Measurements from ENCODE around the gene C1orf210. TPM values are rescaled to one million over a fixed set of nuclear protein-coding genes. Genes with fewer than 3 reads are reported as not detected.
A peak's percentile ranks its signal among the peaks of the same experiment; 100 is the strongest.

Gene C1orf210
- total and polyA plus RNA-seq, 2 of the 4 experiments (the other 2 are of a cell fraction): not detected

DNA sequence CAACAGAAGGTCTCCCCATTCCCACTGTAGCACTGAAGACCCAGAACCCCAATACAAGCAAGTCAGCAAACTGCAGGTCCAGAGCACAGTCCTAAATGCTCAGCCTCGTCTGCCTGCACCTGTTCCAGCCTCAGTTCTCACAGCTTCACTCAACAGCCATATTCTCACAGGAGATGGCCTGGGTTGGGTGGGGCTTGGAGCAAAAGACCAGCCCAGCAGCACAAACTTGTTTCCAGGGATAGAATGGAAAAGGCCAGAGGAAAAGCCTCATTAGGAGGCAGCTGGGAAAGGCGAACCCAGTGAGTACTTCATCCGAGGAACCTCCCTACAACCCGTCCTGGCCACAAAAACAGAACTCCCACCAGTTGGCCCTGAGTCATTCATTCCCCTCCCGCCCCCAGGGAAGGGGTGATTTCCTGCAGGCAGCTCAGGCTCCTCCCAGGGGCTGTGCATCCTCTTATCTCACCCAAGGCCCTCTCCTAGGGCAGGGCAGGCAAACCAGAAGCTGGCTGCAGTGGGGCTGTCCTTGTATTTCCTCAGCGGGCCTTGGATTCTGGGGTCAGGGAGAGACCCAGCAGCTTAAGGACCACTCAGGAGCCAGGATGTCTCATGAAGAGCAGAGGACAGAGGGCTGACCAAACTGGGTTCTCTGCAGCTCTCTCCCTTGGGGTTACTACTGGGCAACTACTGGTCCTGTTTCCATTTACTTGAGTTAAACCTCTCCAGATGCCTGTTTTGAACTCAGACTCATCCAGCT lies 44.8 kb upstream of the C1orf210 start:
- peaks cover 6% of the 10 kb centered on the region for H3K4me1 ChIP-seq (ENCODE audit: control insufficient read depth, insufficient read depth, low read length)
- H4K91ac ChIP-seq (ENCODE audit: insufficient read depth, low read depth, low read length): peak overlapping the region; percentile 62; the same call in 1 of the 2 replicates
- H3K18ac ChIP-seq (ENCODE audit: low read depth, low read length): peak overlapping the region; percentile 18; the same call in 1 of the 2 replicates
- H3K79me1 ChIP-seq (ENCODE audit: low read depth in 1 of 2, low read length in 2 of 2): no peaks in the 10 kb centered on the region
- H2BK15ac ChIP-seq (ENCODE audit: low read depth, low read length): peak overlapping the region; percentile 42; the same call in 1 of the 3 replicates
- H3K4me3 ChIP-seq (ENCODE audit: insufficient read depth, low read depth, low read length): no peak overlapping the region
- ChIA-PET POLR2A (ENCODE audit: unreplicated experiment) (no interaction called here), CTCF (no interaction called here)
- H4K5ac ChIP-seq (ENCODE audit: low read depth, low read length): peak overlapping the region; percentile 39; the same call in 1 of the 2 replicates
- H2AK5ac ChIP-seq (ENCODE audit: low read depth, low read length): peak overlapping the region; percentile 72; the same call in 1 of the 2 replicates
- TF ChIP-seq CHD1 (IDR thresholded peaks at IDR 0.05; ENCODE audit: low read depth, low read length): no peak
- TF ChIP-seq, protein P1, sequence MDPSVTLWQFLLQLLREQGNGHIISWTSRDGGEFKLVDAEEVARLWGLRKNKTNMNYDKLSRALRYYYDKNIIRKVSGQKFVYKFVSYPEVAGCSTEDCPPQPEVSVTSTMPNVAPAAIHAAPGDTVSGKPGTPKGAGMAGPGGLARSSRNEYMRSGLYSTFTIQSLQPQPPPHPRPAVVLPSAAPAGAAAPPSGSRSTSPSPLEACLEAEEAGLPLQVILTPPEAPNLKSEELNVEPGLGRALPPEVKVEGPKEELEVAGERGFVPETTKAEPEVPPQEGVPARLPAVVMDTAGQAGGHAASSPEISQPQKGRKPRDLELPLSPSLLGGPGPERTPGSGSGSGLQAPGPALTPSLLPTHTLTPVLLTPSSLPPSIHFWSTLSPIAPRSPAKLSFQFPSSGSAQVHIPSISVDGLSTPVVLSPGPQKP (IDR thresholded peaks at IDR 0.05; ENCODE audit: borderline replicate concordance, low read depth, low read length): no peak
- TF ChIP-seq RAD21 (IDR thresholded peaks at IDR 0.05; ENCODE audit: low read length): 0 out of 2 replicates have a peak, but pooled peaks have one; percentile 12
- peak; percentile 81; the same call in 1 of the 2 replicates for TF ChIP-seq MAZ (IDR thresholded peaks at IDR 0.05; ENCODE audit: borderline replicate concordance, low read depth, low read length)
- H4K8ac ChIP-seq (ENCODE audit: low read depth in 2 of 2, low read length in 2 of 2): peak overlapping the region; percentile 52 to 74
- H2AFZ ChIP-seq (replicated peaks; ENCODE audit: low read length, poor library complexity): peak overlapping the region; percentile 87
- ATAC-seq (ENCODE audit: low read depth): peak; percentile 99
- no TSS peak for BruUV-seq (replicated peaks)
- peak overlapping the region; percentile 31 for H2BK5ac ChIP-seq (ENCODE audit: low read depth, low read length, poor library complexity, severe bottlenecking)
- dilution Hi-C loops (cut with HindIII; ENCODE audit: low sequenced_read_pairs, unreplicated experiment): no loop called here
- H3K36me3 ChIP-seq (ENCODE audit: control insufficient read depth, insufficient read depth, low read length): no peaks in the 10 kb centered on the region
- peak overlapping the region; percentile 81 for H2AK9ac ChIP-seq (replicated peaks; ENCODE audit: low read depth, low read length, poor library complexity)
- H3K9ac ChIP-seq (ENCODE audit: low read depth, low read length): no peak overlapping the region
- peak overlapping the region; percentile 55; the same call in 1 of the 2 replicates for H2BK20ac ChIP-seq (ENCODE audit: low read depth, low read length)
- peak overlapping the region; percentile 57 for H2BK120ac ChIP-seq (ENCODE audit: low read depth, low read length)
- H3K14ac ChIP-seq (replicated peaks; ENCODE audit: low read depth, low read length): peak overlapping the region; percentile 59; the same call in 1 of the 2 replicates
- H3K9me1 ChIP-seq (ENCODE audit: insufficient read depth, low read length): peaks cover 5% of the 10 kb centered on the region; the same call in 1 of the 2 replicates
- no peak overlapping the region for H3K56ac ChIP-seq (ENCODE audit: extremely low read depth, insufficient read depth, low read length)
- no peak overlapping the region for H3K23ac ChIP-seq (ENCODE audit: low read depth, low read length)
- peak; percentile 87 for DNase-seq
- intact Hi-C loops (cut with micrococcal nuclease): no loop called here
- H3K27me3 ChIP-seq (ENCODE audit: control insufficient read depth, insufficient read depth, low read length): 0 out of 2 replicates have a peak, but pooled peaks cover 1% of the 10 kb centered on the region
- no peak overlapping the region; the same call in 1 of the 2 replicates for H3K4me2 ChIP-seq (ENCODE audit: low read depth, low read length)
- peak overlapping the region; percentile 61; the same call in 1 of the 2 replicates for H3K27ac ChIP-seq (ENCODE audit: insufficient read depth, low read length)
- no peaks in the 10 kb centered on the region for H4K20me1 ChIP-seq (ENCODE audit: insufficient read depth, low read length)
- in situ Hi-C loops (cut with MboI; ENCODE audit: low sequenced_read_pairs): no loop called here
- peak overlapping the region; percentile 67 for H3K4ac ChIP-seq (ENCODE audit: low read depth, low read length)
- peaks cover 2% of the 10 kb centered on the region for H3K9me3 ChIP-seq (ENCODE audit: control insufficient read depth, insufficient read depth, low read length)
- 80% methylated on average over 1 of the region's 6 CpGs; no CpG with 5 or more reads in 1 of the 2 experiments for WGBS, 2 experiments (ENCODE audit: extremely low coverage in 2 of 2, insufficient read length in 1 of 2)
